Stimulated activated CD8-positive, alpha-beta memory T cell treated with anti-CD3 and anti-CD28 coated beads, Interleukin-2, amount 100 ng/mL, for 48 hours (primary cell): ENCODE results near the gene ALG14.
"Not testable (repeated sequence)": the region's sequence is repeated elsewhere in the genome, so short reads cannot be mapped to it uniquely, and the experiment has no call there.

Experiments used
- DNase-seq, 2 donors: peaks; one replicate each; pipeline ENCODE4 v3.0.0-alpha.2; 2020; ENCODE audit warnings: low read depth in 2 of 2

Gene ALG14

GRCh38 chr1:94954263-94955220 is 118.2 kb downstream of the ALG14 start:
- DNase-seq = no peak

GRCh38 chr1:94953746-94954145 is 119.0 kb downstream of the ALG14 start:
- DNase-seq = no peak

- DNase-seq = no peak
Measured at GRCh38 chr1:94953107-94953506, 119.6 kb downstream of the ALG14 start.

- DNase-seq = no peak
Measured at GRCh38 chr1:94952539-94952938, 120.2 kb downstream of the ALG14 start.

- no peak for DNase-seq
Measured at GRCh38 chr1:94951509-94952208, 121.1 kb downstream of the ALG14 start.

- DNase-seq = no peak
Measured at GRCh38 chr1:94951046-94951445, 121.7 kb downstream of the ALG14 start.

- no peak for DNase-seq
Measured at GRCh38 chr1:94949681-94950661, 122.8 kb downstream of the ALG14 start.

- no peak for DNase-seq
Measured at GRCh38 chr1:94947437-94947836, 125.3 kb downstream of the ALG14 start.

GRCh38 chr1:94946886-94947285 is 125.9 kb downstream of the ALG14 start:
- DNase-seq = no peak

- DNase-seq = no peak
Measured at GRCh38 chr1:94942171-94943128, 130.3 kb downstream of the ALG14 start.

- DNase-seq = not testable (repeated sequence)
Measured at GRCh38 chr1:94941480-94941879, 131.3 kb downstream of the ALG14 start.

- DNase-seq = no peak
Measured at GRCh38 chr1:94940738-94941137, 132.0 kb downstream of the ALG14 start.

GRCh38 chr1:94937820-94938219 is 134.9 kb downstream of the ALG14 start:
- DNase-seq = no peak

- no peak for DNase-seq
Measured at GRCh38 chr1:94936861-94937620, 135.7 kb downstream of the ALG14 start.

GRCh38 chr1:94935476-94935875 is 137.3 kb downstream of the ALG14 start:
- no peak for DNase-seq

GRCh38 chr1:94935034-94935433 is 137.7 kb downstream of the ALG14 start:
- no peak for DNase-seq

GRCh38 chr1:94934551-94934950 is 138.2 kb downstream of the ALG14 start:
- no peak for DNase-seq

- no peak for DNase-seq
Measured at GRCh38 chr1:94931254-94931841, 141.4 kb downstream of the ALG14 start.
